ENCODE results near the gene ABL1.

ABL1 gene

GRCh38 chr9:130884542-130885483 lies 49.8 kb downstream of the ABL1 start:
- H3K4me2 ChIP-seq (ENCODE audit: insufficient read depth, low read length), result no peak overlapping the region
- no peak for DNase-seq
- H3K4me3 ChIP-seq (ENCODE audit: low read depth in 1 of 2, low read length in 2 of 2), result no peak overlapping the region
- no peak for TF ChIP-seq EZH2 (IDR thresholded peaks at IDR 0.05; ENCODE audit: borderline replicate concordance, low read depth, low read length, severe bottlenecking)
- TF ChIP-seq CTCF (IDR thresholded peaks at IDR 0.05; ENCODE audit: borderline replicate concordance, extremely low read depth, low read length, poor library complexity, severe bottlenecking), result no peak
- peaks cover 31% of the 10 kb centered on the region for H4K20me1 ChIP-seq (ENCODE audit: insufficient read depth, low read length)
- no peaks in the 10 kb centered on the region for H3K79me2 ChIP-seq (ENCODE audit: insufficient read depth, low read length)
- H3K4me1 ChIP-seq (ENCODE audit: insufficient read depth, low read length), result no peaks in the 10 kb centered on the region
- no peak overlapping the region for H3K9ac ChIP-seq (ENCODE audit: low read depth, low read length)
- no peaks in the 10 kb centered on the region for H3K27me3 ChIP-seq (ENCODE audit: insufficient read depth, low read length, poor library complexity)
- H2AFZ ChIP-seq (ENCODE audit: low read depth, low read length), result no peak overlapping the region
- H3K9me3 ChIP-seq (ENCODE audit: insufficient read depth, low read length, severe bottlenecking), result no peaks in the 10 kb centered on the region
- peaks cover 90% of the 10 kb centered on the region for H3K36me3 ChIP-seq (ENCODE audit: insufficient read depth, low read length)
- H3K27ac ChIP-seq (ENCODE audit: low read length), result no peak overlapping the region
- ATAC-seq (ENCODE audit: insufficient read depth, low read depth), result no peak

- H3K4me3 ChIP-seq (ENCODE audit: low read depth in 1 of 2, low read length in 2 of 2), result no peak overlapping the region
- no peak for DNase-seq
- TF ChIP-seq EZH2 (IDR thresholded peaks at IDR 0.05; ENCODE audit: borderline replicate concordance, low read depth, low read length, severe bottlenecking) (no peak), CTCF (IDR thresholded peaks at IDR 0.05; ENCODE audit: borderline replicate concordance, extremely low read depth, low read length, poor library complexity, severe bottlenecking) (no peak)
- no peak for ATAC-seq (ENCODE audit: insufficient read depth, low read depth)
- H4K20me1 ChIP-seq (ENCODE audit: insufficient read depth, low read length), result peaks cover 28% of the 10 kb centered on the region
- no peaks in the 10 kb centered on the region for H3K9me3 ChIP-seq (ENCODE audit: insufficient read depth, low read length, severe bottlenecking)
- no peak overlapping the region for H3K9ac ChIP-seq (ENCODE audit: low read depth, low read length)
- H3K27me3 ChIP-seq (ENCODE audit: insufficient read depth, low read length, poor library complexity), result no peaks in the 10 kb centered on the region
- H2AFZ ChIP-seq (ENCODE audit: low read depth, low read length), result no peak overlapping the region
- H3K27ac ChIP-seq (ENCODE audit: low read length), result no peak overlapping the region
- no peak overlapping the region for H3K4me2 ChIP-seq (ENCODE audit: insufficient read depth, low read length)
- no peaks in the 10 kb centered on the region for H3K4me1 ChIP-seq (ENCODE audit: insufficient read depth, low read length)
- no peaks in the 10 kb centered on the region for H3K79me2 ChIP-seq (ENCODE audit: insufficient read depth, low read length)
- peaks cover 87% of the 10 kb centered on the region for H3K36me3 ChIP-seq (ENCODE audit: insufficient read depth, low read length)
These were observed 50.7 kb downstream of the ABL1 start for GRCh38 chr9:130885484-130886375.

- H3K4me3 ChIP-seq (ENCODE audit: low read depth in 1 of 2, low read length in 2 of 2), result no peak overlapping the region
- H3K9me3 ChIP-seq (ENCODE audit: insufficient read depth, low read length, severe bottlenecking), result no peaks in the 10 kb centered on the region
- H3K27me3 ChIP-seq (ENCODE audit: insufficient read depth, low read length, poor library complexity), result no peaks in the 10 kb centered on the region
- no peak overlapping the region for H2AFZ ChIP-seq (ENCODE audit: low read depth, low read length)
- peaks cover 26% of the 10 kb centered on the region for H4K20me1 ChIP-seq (ENCODE audit: insufficient read depth, low read length)
- no peak overlapping the region for H3K27ac ChIP-seq (ENCODE audit: low read length)
- ATAC-seq (ENCODE audit: insufficient read depth, low read depth) (no peak), DNase-seq (no peak)
- no peak for TF ChIP-seq EZH2 (IDR thresholded peaks at IDR 0.05; ENCODE audit: borderline replicate concordance, low read depth, low read length, severe bottlenecking)
- TF ChIP-seq CTCF (IDR thresholded peaks at IDR 0.05; ENCODE audit: borderline replicate concordance, extremely low read depth, low read length, poor library complexity, severe bottlenecking), result no peak
- no peaks in the 10 kb centered on the region for H3K4me1 ChIP-seq (ENCODE audit: insufficient read depth, low read length)
- H3K4me2 ChIP-seq (ENCODE audit: insufficient read depth, low read length), result no peak overlapping the region
- no peak overlapping the region for H3K9ac ChIP-seq (ENCODE audit: low read depth, low read length)
- H3K79me2 ChIP-seq (ENCODE audit: insufficient read depth, low read length), result no peaks in the 10 kb centered on the region
- peaks cover 81% of the 10 kb centered on the region for H3K36me3 ChIP-seq (ENCODE audit: insufficient read depth, low read length)
These were observed 51.9 kb downstream of the ABL1 start for GRCh38 chr9:130886981-130887380.
